ENCODE measurements around the gene PHB1.
"Not testable (repeated sequence)": the region's sequence is repeated elsewhere in the genome, so short reads cannot be mapped to it uniquely, and the experiment has no call there.

PHB1 gene

DNA sequence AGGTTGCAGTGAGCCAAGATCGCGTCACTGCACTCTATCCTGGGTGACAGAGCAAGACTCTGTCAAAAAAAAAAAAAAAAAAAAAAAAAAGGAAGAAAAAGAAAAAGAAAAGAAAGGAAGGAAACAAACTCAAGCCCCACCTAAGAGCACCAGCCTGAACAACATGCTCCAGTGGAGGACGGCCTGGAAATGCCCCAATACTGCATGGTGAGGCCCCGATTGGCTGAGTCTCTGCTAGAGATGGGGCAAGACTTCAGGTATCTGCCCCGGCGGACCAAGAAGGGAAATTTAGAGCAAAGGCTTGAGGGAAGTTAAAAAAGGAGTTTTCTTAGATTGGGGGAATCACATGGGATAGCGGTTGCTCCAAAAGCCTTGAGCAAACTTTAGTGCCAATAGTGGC lies 42.3 kb downstream of the PHB1 start:
- no peak for DNase-seq

- no peak for DNase-seq
Measured at GRCh38 chr17:49370971-49371834, 43.5 kb downstream of the PHB1 start.

DNA sequence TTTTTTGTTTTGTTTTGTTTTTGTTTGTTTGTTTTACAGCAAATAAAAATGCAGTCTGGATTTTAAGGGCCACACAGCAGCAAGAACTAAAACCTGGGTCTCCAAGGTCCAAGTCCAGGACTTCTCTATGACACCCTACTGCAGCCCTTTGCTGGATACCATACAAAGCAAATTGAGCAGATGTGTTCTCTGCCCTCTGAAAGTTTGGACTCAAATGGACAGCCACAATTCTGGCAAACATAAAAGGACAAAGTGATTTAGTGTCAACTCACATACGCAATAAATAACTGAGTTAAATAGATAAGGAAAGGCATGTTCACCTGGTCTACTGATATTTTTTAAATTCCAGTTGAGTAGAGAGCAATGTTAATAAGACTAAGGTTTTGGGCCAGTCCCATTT lies 44.9 kb downstream of the PHB1 start:
- DNase-seq, result no peak

GRCh38 chr17:49369089-49369488 lies 45.6 kb downstream of the PHB1 start:
- DNase-seq, result no peak

DNA sequence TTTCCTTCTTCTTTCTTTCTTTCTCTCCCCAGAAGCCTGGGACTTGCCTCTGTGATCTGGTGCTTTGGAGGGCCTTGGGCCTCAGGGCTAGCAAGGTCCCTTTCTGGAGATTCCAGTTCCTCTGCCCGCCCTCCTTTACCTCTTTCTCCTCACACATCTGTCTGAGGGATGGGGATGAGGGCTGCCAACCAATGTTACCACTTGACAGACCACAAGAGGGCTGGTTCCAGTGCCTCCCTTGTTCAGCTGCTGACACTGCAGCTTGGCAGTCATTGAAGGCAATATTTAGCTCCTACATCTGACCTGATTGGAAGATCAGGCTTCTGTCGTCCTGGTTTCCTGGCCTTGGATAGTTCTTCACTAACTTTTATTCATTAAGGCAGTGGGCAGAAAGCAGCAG lies 49.0 kb downstream of the PHB1 start:
- peak; percentile 56 for DNase-seq

GRCh38 chr17:49365126-49365525 lies 49.6 kb downstream of the PHB1 start:
- not testable (repeated sequence) for DNase-seq

GRCh38 chr17:49364119-49364518 lies 50.6 kb downstream of the PHB1 start:
- no peak for DNase-seq

GRCh38 chr17:49363251-49363650 lies 51.4 kb downstream of the PHB1 start:
- no peak for DNase-seq

GRCh38 chr17:49362723-49363117 lies 52.0 kb downstream of the PHB1 start:
- DNase-seq, result no peak

DNA sequence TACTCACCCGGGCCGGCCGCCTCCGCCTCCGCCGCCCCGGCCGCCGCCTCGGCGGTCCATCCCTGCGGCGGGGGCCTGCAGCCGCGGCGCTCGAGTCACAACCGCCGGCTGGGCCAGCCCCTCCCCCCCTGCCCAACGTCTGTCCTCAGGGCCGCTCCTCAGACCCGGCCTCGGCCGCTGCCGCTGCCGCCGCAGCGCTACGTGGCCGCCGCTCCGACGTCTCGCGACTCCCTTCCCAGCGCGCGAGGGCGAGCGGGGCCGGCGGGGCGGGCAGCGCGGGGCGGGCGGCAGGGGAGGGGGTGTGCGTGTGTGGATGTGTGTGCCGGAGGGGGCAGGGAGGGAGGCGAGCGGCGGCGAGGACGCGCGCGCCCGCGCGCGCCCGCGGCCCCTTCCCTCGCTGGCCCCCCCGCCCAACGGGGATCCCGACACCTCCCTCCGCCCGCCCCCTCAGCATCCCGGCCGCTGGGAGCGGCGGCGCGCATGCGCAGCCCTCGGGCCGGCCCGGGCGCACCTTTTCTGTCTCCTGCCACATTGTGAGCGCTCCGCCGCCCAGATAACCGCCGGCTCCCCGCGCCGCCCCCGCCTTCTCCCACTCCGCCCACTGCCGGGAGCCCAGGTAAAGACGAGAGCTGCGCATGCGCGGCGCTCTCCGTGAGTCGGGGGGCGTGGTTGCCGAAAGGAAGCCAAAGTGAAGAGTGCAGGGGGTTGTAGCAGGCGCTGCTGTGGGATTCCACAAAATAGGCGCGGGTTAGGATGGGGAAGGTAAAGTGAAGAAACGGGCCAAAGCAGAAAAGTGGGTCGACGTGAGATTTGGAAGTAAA lies 52.6 kb downstream of the PHB1 start, which contains the start of gene ZNF652:
Gene ZNF652, minus strand, starts transcription at position 349 of the 821 bp plus-strand sequence. CDS start 44,525 bp downstream, outside the sequence.
- DNase-seq, result peak; percentile 96

DNA sequence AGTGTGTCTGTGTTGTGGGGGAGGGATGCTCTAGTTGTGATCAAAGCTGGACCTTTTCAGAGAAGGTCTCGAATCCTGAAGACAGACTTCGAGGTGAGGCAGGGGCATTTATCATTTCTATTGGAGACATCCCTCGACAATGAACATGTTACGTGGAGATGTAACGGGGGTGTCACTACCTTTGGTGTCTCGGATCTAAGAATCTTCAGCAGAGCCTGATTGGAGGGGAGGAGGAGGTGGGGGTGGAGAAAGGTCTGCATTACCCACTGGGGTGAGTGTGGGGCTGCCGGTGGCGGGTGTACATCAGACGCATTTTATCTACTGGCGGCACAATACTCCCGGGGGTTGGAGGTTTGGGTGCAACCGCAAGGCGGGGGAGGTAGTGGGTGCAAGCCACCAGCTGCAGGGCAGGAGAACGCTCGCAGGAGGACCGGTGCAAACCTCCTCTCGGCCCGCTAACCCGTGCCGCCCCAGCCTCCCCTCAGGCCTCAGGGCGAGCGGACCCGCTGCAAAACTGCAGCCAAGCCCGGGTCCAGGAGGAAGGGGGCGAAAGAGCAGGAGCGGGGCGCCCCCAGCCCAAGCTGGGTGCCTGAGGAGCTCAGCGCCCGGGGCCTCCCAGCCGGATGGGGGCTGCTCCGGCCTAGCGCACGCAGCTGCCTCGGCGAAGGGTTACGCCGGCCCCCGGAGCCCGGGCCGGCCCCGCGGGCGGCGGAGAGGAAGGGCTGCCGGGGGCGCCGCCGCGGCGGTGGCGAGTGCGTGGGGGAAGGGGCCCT lies 53.4 kb downstream of the PHB1 start:
- peak; percentile 82 for DNase-seq

DNA sequence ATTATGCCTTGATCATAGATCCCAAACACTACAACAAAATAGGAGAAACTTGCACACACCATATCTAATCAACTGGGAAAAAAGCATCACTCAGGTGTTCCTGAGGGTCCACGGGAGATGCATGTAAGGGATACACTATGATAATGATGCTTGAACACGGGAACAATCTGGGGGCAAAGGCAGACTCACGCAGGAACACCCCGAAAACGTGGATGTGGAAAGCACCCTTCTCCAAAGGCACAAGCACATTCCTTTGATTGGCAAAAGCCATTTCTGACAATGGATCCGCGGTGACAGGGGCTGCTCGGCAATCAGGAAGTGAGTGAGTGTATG lies 53.9 kb downstream of the PHB1 start:
- DNase-seq, result no peak

DNA sequence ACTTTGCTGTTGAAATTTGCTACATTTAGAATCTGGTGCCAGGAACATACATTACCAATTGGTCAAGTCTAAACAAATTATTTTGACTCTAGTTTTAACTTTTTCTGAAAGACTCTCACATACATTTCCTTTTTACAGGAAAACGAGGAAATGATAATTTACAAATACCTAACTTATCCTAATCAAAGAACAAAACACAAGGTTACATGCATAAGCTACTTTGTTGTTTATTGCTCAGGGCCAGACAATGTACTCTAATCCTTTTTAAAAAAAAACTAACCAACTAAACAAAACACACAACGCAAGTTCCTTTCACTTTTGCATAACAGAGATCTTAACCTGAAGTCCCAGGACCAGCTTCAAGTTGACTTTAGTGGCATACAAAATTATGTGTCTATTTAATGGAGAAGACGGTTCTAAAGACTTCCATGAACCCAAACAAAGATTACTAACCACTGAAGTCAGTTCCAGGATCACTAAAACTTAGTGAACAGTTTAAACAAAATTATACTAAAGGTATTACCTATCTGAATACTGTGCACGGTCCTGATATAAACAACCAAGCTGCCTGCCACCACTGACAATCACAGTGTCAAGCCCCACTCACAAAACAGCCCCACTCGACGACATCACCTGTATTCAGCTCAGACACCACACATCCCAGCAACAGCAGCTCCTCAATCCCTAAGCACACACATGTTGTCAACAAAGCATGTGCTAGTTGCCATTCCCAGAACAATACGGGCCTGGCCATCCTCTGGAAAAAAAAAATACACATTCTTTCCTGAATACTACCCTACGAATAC lies 54.5 kb downstream of the PHB1 start:
- no peak for DNase-seq

DNA sequence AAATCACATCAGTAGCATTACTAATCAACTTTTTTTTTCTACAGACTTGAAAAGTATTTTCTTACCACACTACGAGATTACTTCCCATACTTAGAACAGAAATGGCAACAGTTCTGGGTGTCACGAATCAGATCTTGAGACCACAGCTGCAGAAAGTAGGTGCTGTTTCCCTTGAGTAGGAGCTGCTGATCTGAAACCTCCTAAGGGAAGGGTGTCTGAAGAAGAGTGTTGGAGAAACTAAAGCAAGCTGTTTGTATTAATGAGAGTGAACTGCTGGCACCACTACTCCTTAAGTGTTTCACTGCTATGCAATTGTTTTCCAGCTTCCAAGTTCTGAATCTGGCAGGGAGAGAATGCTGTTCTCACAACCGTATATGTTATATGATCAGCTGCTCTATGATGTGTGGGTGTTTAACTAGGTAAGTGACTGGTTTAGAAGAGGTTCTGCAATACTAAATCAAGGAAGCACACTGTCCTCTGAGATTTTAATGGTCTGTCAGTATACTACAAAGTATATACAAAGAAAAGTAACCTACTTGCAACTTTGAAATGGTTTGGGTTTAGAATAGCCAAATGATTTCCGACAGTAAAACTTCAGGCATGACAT lies 55.9 kb downstream of the PHB1 start:
- DNase-seq, result peak; percentile 34

GRCh38 chr17:49357516-49357915 lies 57.2 kb downstream of the PHB1 start:
- no peak for DNase-seq

- no peak for DNase-seq
Measured at GRCh38 chr17:49356320-49356719, 58.4 kb downstream of the PHB1 start.

Measured in activated CD4-positive, alpha-beta T cell treated with anti-CD3 and anti-CD28 coated beads, Interleukin-2, Interleukin-6, amounts not matched to agents 100 ng/mL and 50 ng/mL, durations not matched to agents 16 hours and 8 hours (primary cell).